ENCODE results near the gene RPS6KA6. TPM values are rescaled to one million over a fixed set of nuclear protein-coding genes. Genes with fewer than 3 reads are reported as not detected.

RPS6KA6 gene
- total and polyA plus RNA-seq, 10 of the 15 experiments (the other 5 are each of a cell fraction or from before 2014, with no cell fraction given) = 0.29 to 2.8 (median 1.4) TPM; not detected in 1

DNA sequence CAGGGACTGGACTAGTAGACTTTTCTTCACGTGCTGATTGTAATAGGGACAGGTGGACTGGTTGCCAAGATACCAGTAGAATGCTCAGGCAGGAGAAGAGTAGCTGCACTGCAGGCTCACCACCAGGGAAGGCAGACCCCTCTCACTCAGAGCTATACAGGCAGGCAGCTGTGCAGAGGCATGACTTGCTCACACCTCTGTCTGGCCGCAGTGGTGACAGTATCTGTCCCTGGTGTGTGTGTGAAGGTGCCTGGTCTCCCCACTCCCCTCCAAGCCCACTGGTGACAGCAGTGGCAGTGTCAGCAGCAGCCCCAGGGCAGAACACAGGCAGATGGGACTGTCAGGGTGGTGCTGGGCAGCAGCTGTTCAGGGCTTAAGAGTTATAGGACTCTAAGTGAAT lies 140.7 kb downstream of the RPS6KA6 start:
- H2AFZ ChIP-seq (ENCODE audit: control insufficient read depth, low read depth, low read length) = no peak overlapping the region
- BruUV-seq (replicated peaks) = no TSS peak
- no peak overlapping the region for H3K4me3 ChIP-seq
- no peaks in the 10 kb centered on the region for H3K4me1 ChIP-seq (ENCODE audit: control insufficient read depth, insufficient read depth, low read length)
- H3K79me2 ChIP-seq (ENCODE audit: control insufficient read depth, insufficient read depth, low read length) = no peaks in the 10 kb centered on the region
- ChIA-PET RAD21 (ENCODE audit: unreplicated experiment) (no interaction called here), POLR2A (no interaction called here), SMC1A (ENCODE audit: uncharacterized antibody, unreplicated experiment) (no interaction called here), CTCF (interaction anchor here (0.6 to 1.9 kb wide), 5 partner anchors 24 to 1005 kb away, joined by 3 to 7 read pairs (median 3); no protein-coding TSS in a partner anchor)
- no peak overlapping the region for H3K27ac ChIP-seq (ENCODE audit: control insufficient read depth, insufficient read depth)
- 0% methylated on average over 2 of the region's 2 CpGs for WGBS (ENCODE audit: insufficient coverage, insufficient replicate concordance, low lambda C conversion rate, missing lambda C conversion rate)
- FAIRE-seq = no peak
- no peak overlapping the region for H3K4me2 ChIP-seq (ENCODE audit: control insufficient read depth, insufficient read depth)
- TF ChIP-seq, protein P1, sequence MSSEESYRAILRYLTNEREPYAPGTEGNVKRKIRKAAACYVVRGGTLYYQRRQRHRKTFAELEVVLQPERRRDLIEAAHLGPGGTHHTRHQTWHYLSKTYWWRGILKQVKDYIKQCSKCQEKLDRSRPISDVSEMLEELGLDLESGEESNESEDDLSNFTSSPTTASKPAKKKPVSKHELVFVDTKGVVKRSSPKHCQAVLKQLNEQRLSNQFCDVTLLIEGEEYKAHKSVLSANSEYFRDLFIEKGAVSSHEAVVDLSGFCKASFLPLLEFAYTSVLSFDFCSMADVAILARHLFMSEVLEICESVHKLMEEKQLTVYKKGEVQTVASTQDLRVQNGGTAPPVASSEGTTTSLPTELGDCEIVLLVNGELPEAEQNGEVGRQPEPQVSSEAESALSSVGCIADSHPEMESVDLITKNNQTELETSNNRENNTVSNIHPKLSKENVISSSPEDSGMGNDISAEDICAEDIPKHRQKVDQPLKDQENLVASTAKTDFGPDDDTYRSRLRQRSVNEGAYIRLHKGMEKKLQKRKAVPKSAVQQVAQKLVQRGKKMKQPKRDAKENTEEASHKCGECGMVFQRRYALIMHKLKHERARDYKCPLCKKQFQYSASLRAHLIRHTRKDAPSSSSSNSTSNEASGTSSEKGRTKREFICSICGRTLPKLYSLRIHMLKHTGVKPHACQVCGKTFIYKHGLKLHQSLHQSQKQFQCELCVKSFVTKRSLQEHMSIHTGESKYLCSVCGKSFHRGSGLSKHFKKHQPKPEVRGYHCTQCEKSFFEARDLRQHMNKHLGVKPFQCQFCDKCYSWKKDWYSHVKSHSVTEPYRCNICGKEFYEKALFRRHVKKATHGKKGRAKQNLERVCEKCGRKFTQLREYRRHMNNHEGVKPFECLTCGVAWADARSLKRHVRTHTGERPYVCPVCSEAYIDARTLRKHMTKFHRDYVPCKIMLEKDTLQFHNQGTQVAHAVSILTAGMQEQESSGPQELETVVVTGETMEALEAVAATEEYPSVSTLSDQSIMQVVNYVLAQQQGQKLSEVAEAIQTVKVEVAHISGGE (CRISPR knock-in tag; IDR thresholded peaks at IDR 0.05) = no peak
- no peak for TF ChIP-seq GATAD2B (conservative IDR thresholded peaks at IDR 0.05; ENCODE audit: low read depth)
- TF ChIP-seq, protein P2, sequence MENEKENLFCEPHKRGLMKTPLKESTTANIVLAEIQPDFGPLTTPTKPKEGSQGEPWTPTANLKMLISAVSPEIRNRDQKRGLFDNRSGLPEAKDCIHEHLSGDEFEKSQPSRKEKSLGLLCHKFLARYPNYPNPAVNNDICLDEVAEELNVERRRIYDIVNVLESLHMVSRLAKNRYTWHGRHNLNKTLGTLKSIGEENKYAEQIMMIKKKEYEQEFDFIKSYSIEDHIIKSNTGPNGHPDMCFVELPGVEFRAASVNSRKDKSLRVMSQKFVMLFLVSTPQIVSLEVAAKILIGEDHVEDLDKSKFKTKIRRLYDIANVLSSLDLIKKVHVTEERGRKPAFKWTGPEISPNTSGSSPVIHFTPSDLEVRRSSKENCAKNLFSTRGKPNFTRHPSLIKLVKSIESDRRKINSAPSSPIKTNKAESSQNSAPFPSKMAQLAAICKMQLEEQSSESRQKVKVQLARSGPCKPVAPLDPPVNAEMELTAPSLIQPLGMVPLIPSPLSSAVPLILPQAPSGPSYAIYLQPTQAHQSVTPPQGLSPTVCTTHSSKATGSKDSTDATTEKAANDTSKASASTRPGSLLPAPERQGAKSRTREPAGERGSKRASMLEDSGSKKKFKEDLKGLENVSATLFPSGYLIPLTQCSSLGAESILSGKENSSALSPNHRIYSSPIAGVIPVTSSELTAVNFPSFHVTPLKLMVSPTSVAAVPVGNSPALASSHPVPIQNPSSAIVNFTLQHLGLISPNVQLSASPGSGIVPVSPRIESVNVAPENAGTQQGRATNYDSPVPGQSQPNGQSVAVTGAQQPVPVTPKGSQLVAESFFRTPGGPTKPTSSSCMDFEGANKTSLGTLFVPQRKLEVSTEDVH (IDR thresholded peaks at IDR 0.05; ENCODE audit: low read depth, partially characterized antibody) = no peak
- no peak for TF ChIP-seq BACH1 (IDR thresholded peaks at IDR 0.05; ENCODE audit: borderline replicate concordance)
- TF ChIP-seq NFXL1 (IDR thresholded peaks at IDR 0.05; ENCODE audit: borderline replicate concordance) = no peak
- no peak for TF ChIP-seq NR2F1 (conservative IDR thresholded peaks at IDR 0.05)
- TF ChIP-seq CBX3 (IDR thresholded peaks at IDR 0.05; ENCODE audit: borderline replicate concordance, low read depth) = no peak
- H3K27me3 ChIP-seq (replicated peaks in 1 of 2; ENCODE audit: control insufficient read depth in 2 of 2, insufficient read depth in 2 of 2, low read length in 1 of 2) = no peaks in the 10 kb centered on the region
- in situ Hi-C loops (cut with MboI) (no loop called here), intact Hi-C loops (cut with micrococcal nuclease; ENCODE audit: unreplicated experiment) (loop anchor here (5.0 kb wide), 1 partner anchor 1005 kb away; no protein-coding TSS in a partner anchor)
- no peaks in the 10 kb centered on the region for H3K9me3 ChIP-seq (replicated peaks; ENCODE audit: control insufficient read depth, insufficient read depth, low read length)
- H4K20me1 ChIP-seq (ENCODE audit: control insufficient read depth, insufficient read depth) = no peaks in the 10 kb centered on the region
- no peaks in the 10 kb centered on the region for H3K36me3 ChIP-seq (ENCODE audit: control insufficient read depth in 2 of 2, insufficient read depth in 2 of 2, low read length in 1 of 2)
- no peak for ATAC-seq
- no peak for DNase-seq (ENCODE audit: low read depth, low spot score)
- H3K9ac ChIP-seq (ENCODE audit: control insufficient read depth, insufficient read depth, low read length) = no peak overlapping the region

Data from GM12878 (cell line).